ENCODE data around the gene PCP2. TPM values are rescaled to one million over a fixed set of nuclear protein-coding genes. Genes with fewer than 3 reads are reported as not detected.

PCP2 gene
- total and polyA plus RNA-seq, 2 of the 8 experiments (the other 6 are each of a cell fraction or from before 2014, with no cell fraction given): not detected

DNA sequence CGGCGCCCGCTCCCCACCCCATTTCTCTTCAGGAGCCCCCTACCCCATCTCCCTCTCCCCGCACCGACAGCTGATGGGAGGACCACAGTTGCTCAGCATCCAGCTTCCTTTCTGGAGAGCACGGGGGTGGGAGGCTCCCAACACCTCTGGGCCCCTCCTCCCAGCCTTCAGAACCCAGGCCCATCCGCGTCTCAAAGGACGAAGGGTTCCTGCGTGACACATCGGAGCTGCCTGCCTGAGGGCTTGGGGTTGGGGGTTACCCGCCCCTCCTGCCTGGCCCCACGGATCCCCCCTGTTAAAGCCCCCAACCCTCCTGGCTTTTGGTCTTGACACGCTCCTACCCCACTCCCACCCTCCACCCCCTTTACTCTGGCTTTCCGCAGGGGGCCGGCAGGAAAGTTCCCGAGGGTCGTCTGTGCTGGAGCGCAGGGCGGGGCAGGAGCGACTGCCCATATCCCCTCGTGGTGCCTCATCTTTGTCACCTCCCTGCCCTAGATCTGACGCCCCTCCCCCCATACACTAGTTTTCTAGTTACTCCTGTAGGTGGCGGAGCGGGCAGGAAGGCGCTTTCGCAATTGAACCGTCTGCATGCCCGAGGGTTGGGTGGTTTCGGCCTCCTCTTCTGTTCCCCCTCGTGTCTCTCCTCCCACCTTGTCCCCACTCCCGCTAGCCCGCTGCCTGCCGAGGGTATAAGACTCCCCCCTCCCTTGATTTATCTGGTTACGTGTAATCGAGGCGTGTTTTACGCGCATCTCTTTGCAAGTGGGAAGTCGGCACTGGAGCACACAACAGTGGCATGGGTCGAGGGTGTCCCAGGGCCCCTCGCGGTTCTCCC, 48.0 kb upstream of the PCP2 start:
- FAIRE-seq: no peak
- TF ChIP-seq EP300 (IDR thresholded peaks at IDR 0.05; ENCODE audit: borderline replicate concordance in 1 of 2, low read depth in 2 of 2, low read length in 2 of 2) (peak in 1 of 2 experiments; percentile 32; a peak in 1 of 3 replicates), CHD2 (IDR thresholded peaks at IDR 0.05; ENCODE audit: low read length) (0 out of 2 replicates have a peak, but pooled peaks have one; percentile 7), PHF8 (conservative IDR thresholded peaks at IDR 0.05; ENCODE audit: low read depth, low read length) (0 out of 2 replicates have a peak, but pooled peaks have one; percentile 27), SP1 (IDR thresholded peaks at IDR 0.05; ENCODE audit: low read depth, low read length) (0 out of 2 replicates have a peak, but pooled peaks have one; percentile 40), CEBPB (IDR thresholded peaks at IDR 0.05; ENCODE audit: low read depth, low read length) (peak; percentile 95), RAD21 (IDR thresholded peaks at IDR 0.05 in 1 of 2, conservative IDR thresholded peaks at IDR 0.05 in 1 of 2; ENCODE audit: low read depth in 2 of 2, low read length in 2 of 2) (peak; percentile 53 to 68)
- TF ChIP-seq, protein P1, sequence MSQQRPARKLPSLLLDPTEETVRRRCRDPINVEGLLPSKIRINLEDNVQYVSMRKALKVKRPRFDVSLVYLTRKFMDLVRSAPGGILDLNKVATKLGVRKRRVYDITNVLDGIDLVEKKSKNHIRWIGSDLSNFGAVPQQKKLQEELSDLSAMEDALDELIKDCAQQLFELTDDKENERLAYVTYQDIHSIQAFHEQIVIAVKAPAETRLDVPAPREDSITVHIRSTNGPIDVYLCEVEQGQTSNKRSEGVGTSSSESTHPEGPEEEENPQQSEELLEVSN (IDR thresholded peaks at IDR 0.05): peak; percentile 47; the same call in 1 of the 2 replicates
- TF ChIP-seq, protein P2, sequence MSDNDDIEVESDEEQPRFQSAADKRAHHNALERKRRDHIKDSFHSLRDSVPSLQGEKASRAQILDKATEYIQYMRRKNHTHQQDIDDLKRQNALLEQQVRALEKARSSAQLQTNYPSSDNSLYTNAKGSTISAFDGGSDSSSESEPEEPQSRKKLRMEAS (IDR thresholded peaks at IDR 0.05): peak; percentile 76

More for the DNA sequence above, 48.0 kb upstream of the PCP2 start:
- Histone ChIP-seq H3K23ac (ENCODE audit: insufficient read length) (no peak overlapping the region), H2BK12ac (ENCODE audit: low read depth, low read length) (0 out of 2 replicates have a peak overlapping the region, but pooled peaks have one; percentile 35), H3K4me1 (replicated peaks in 1 of 4; ENCODE audit: control insufficient read depth in 3 of 4, insufficient read depth in 4 of 4, low read length in 3 of 4) (peaks cover 0 to 6% (median 4%) of the 10 kb centered on the region in 4 experiments; a peak in 5 of 7 replicates), H4K8ac (ENCODE audit: extremely low read depth, insufficient read depth, low read length) (no peak overlapping the region; the same call in none of the 2 replicates), H4K20me1 (replicated peaks in 1 of 2; ENCODE audit: control insufficient read depth in 1 of 2, insufficient read depth in 2 of 2, low read length in 2 of 2) (peaks cover 0 to 8% of the 10 kb centered on the region in 2 experiments), H3K27ac (ENCODE audit: low read depth, low read length) (peak overlapping the region; percentile 60), H4K91ac (replicated peaks; ENCODE audit: insufficient read length, low read length) (peak overlapping the region; percentile 44), H3K27me3 (replicated peaks in 1 of 4; ENCODE audit: control insufficient read depth in 3 of 4, extremely low read depth in 1 of 4, insufficient read depth in 3 of 4, low read length in 3 of 4) (peaks cover 0 to 6% (median 1%) of the 10 kb centered on the region in 4 experiments; a peak in 2 of 7 replicates), H3K18ac (ENCODE audit: extremely low read depth, low read length) (peak overlapping the region; percentile 78), H4K5ac (ENCODE audit: insufficient read length, low read depth, low read length) (peak overlapping the region; percentile 79), H2AFZ (ENCODE audit: low read length) (no peak overlapping the region), H2BK15ac (ENCODE audit: low read length) (peak overlapping the region; percentile 29; the same call in 1 of the 2 replicates), H3K23me2 (ENCODE audit: low read depth, low read length) (peaks cover 8% of the 10 kb centered on the region; the same call in 1 of the 2 replicates), H3K4ac (replicated peaks; ENCODE audit: insufficient read length, low read depth, low read length) (peak overlapping the region; percentile 32), H3K9ac (replicated peaks in 1 of 4; ENCODE audit: extremely low read depth in 1 of 4, low read depth in 3 of 4, low read length in 3 of 4) (peak overlapping the region in 2 of 4 experiments; percentile 48 to 60; a peak in 4 of 7 replicates), H2BK120ac (replicated peaks; ENCODE audit: low read depth, low read length) (no peak overlapping the region), H3K9me3 (ENCODE audit: insufficient read depth in 2 of 2, low read depth in 1 of 2, low read length in 1 of 2) (no peaks in the 10 kb centered on the region), H2BK20ac (ENCODE audit: low read length) (no peak overlapping the region), H3K79me2 (ENCODE audit: control insufficient read depth in 1 of 2, insufficient read depth in 2 of 2, low read length in 2 of 2) (peaks cover 0 to 6% of the 10 kb centered on the region in 2 experiments; a peak in 1 of 4 replicates), H3K79me1 (ENCODE audit: low read depth, low read length) (peaks cover 4% of the 10 kb centered on the region), H3K56ac (replicated peaks; ENCODE audit: insufficient read length, low read depth, low read length) (peak overlapping the region; percentile 90), H3K14ac (ENCODE audit: insufficient read length) (no peak overlapping the region), H3K4me2 (ENCODE audit: insufficient read depth in 1 of 2, low read depth in 2 of 2, low read length in 2 of 2) (peak overlapping the region; percentile 57 to 80), H2AK5ac (ENCODE audit: low read depth, low read length) (no peak overlapping the region), H2BK5ac (ENCODE audit: low read depth, low read length) (peak overlapping the region; percentile 2), H3K4me3 (ENCODE audit: extremely low read depth in 1 of 4, insufficient read depth in 2 of 4, low read depth in 3 of 4, low read length in 4 of 4) (peak overlapping the region; percentile 53 to 98 (median 80)), H3K36me3 (ENCODE audit: control insufficient read depth in 2 of 4, insufficient read depth in 4 of 4, low read length in 3 of 4) (peaks cover 0 to 12% (median 6%) of the 10 kb centered on the region in 4 experiments; a peak in 4 of 8 replicates)
- CTCF ChIA-PET (ENCODE audit: partially characterized antibody): interaction anchor here (0.7 to 2.5 kb wide), 40 partner anchors 11 to 327 kb away, joined by 3 to 36 read pairs (median 5); partner anchors contain the start of genes CD209, RETN and ZNF358
- POLR2A ChIA-PET (ENCODE audit: partially characterized antibody): interaction anchor here (0.6 to 2.1 kb wide), 9 partner anchors 12 to 196 kb away, joined by 3 to 11 read pairs (median 4); no protein-coding TSS in a partner anchor
- peak; percentile 62 to 82 for DNase-seq (ENCODE audit: low read depth in 1 of 2, low spot score in 2 of 2)
- WGBS, 2 experiments (ENCODE audit: extremely low coverage in 1 of 2, insufficient coverage in 1 of 2, insufficient read length in 1 of 2, insufficient replicate concordance in 2 of 2, low coverage in 1 of 2, low lambda C conversion rate in 2 of 2, missing lambda C conversion rate in 1 of 2): 23% methylated on average over 33 of the region's 43 CpGs; no CpG with 5 or more reads in 1 of the 2 experiments
